Renal pelvis (tissue), 4 donors: ENCODE results near the gene GNA14. TPM values are rescaled to one million over a fixed set of nuclear protein-coding genes. Genes with fewer than 3 reads are reported as not detected.
"Not testable (repeated sequence)": the region's sequence is repeated elsewhere in the genome, so short reads cannot be mapped to it uniquely, and the experiment has no call there.

Source experiments
- DNase-seq: peaks from one replicate; pipeline ENCODE4 v3.0.0-alpha.2; 2013
- polyA plus RNA-seq, 3 donors: library from polyadenylated mRNA; unstranded; fragments of 120-200 nt; gene quantifications; one replicate each; pipeline ENCODE4 v1.2.1, GENCODE V29; 2013; ENCODE audit not compliant: insufficient read length in 3 of 3

The GNA14 gene
- polyA plus RNA-seq, 3 donors, result 12.4 to 13.7 (median 13.6) TPM

GRCh38 chr9:77497322-77498198, 150.6 kb downstream of the GNA14 start:
- DNase-seq, result no peak

- peak; percentile 54 for DNase-seq
Measured at GRCh38 chr9:77495834-77496671, 152.1 kb downstream of the GNA14 start.

GRCh38 chr9:77490279-77490678, 157.8 kb downstream of the GNA14 start:
- DNase-seq, result not testable (repeated sequence)

GRCh38 chr9:77489405-77490163, 158.5 kb downstream of the GNA14 start:
- not testable (repeated sequence) for DNase-seq

- DNase-seq, result no peak
Measured at GRCh38 chr9:77488439-77489126, 159.5 kb downstream of the GNA14 start.

- DNase-seq, result no peak
Measured at GRCh38 chr9:77486968-77487367, 161.2 kb downstream of the GNA14 start.

GRCh38 chr9:77486463-77486862, 161.7 kb downstream of the GNA14 start:
- DNase-seq, result no peak

- no peak for DNase-seq
Measured at GRCh38 chr9:77475641-77476473, 172.3 kb downstream of the GNA14 start.

- no peak for DNase-seq
Measured at GRCh38 chr9:77474936-77475335, 173.2 kb downstream of the GNA14 start.

- no peak for DNase-seq
Measured at GRCh38 chr9:77472646-77473045, 175.5 kb downstream of the GNA14 start.

GRCh38 chr9:77471572-77471971, 176.6 kb downstream of the GNA14 start:
- DNase-seq, result no peak

- DNase-seq, result no peak
Measured at GRCh38 chr9:77469515-77470231, 178.4 kb downstream of the GNA14 start.

- no peak for DNase-seq
Measured at GRCh38 chr9:77464661-77465060, 183.5 kb downstream of the GNA14 start.

GRCh38 chr9:77463151-77463550, 185.0 kb downstream of the GNA14 start:
- DNase-seq, result peak; percentile 70

GRCh38 chr9:77462066-77462465, 186.1 kb downstream of the GNA14 start:
- no peak for DNase-seq

- no peak for DNase-seq
Measured at GRCh38 chr9:77460938-77461337, 187.2 kb downstream of the GNA14 start.

- peak; percentile 65 for DNase-seq
Measured at GRCh38 chr9:77457916-77458592, 190.1 kb downstream of the GNA14 start.

- DNase-seq, result peak; percentile 85
Measured at GRCh38 chr9:77456829-77457437, 191.2 kb downstream of the GNA14 start.
